Measurements from ENCODE around the gene DHX34. TPM values are rescaled to one million over a fixed set of nuclear protein-coding genes. Genes with fewer than 3 reads are reported as not detected.

Gene DHX34
- total and polyA plus RNA-seq, 2 donors from 2014 or later, result 7.2 to 13.6 TPM

DNA sequence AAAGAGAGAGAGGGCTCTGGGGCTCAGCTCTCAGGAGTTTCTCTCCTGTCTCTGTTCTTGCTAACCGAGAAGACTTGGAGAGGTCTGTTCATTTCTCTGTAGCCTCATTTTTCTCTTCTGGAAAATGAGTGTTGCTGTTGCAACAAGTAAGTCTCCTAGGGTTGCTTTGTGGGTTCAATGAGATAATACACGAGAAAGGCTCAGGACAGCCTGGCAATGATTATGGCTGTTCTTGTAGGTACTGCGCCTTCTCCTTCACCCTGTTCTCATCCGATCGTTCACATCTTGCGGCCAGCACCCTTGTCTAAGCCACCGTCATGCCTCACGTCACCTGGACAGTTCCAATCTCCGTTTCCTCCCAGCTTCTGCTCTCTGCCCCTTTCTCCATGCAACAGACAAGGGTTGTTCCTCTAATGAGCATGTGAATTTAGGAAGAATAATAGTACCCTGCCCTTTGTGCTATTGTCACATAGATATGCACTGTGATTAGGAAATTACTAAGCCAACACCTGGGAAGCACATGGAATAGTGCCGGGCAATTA, 35.3 kb upstream of the DHX34 start:
- no peak for DNase-seq
- intact Hi-C loops (cut with DNase I), result no loop called here
- Histone ChIP-seq H3K4me1 (ENCODE audit: control insufficient read depth in 2 of 3, insufficient read depth in 2 of 3, low read depth in 1 of 3, low read length in 3 of 3) (no peaks in the 10 kb centered on the region), H3K27me3 (ENCODE audit: control insufficient read depth, insufficient read depth, low read length) (no peaks in the 10 kb centered on the region), H3K9me3 (ENCODE audit: control insufficient read depth in 2 of 3, insufficient read depth in 1 of 3, low read length in 3 of 3) (no peaks in the 10 kb centered on the region), H3K4me3 (ENCODE audit: low read length in 3 of 3) (no peak overlapping the region), H3K36me3 (ENCODE audit: control insufficient read depth in 2 of 3, insufficient read depth in 3 of 3, low read length in 3 of 3) (no peaks in the 10 kb centered on the region), H3K9ac (ENCODE audit: low read length in 3 of 3) (no peak overlapping the region), H3K27ac (ENCODE audit: low read depth in 2 of 2, low read length in 2 of 2) (no peak overlapping the region)
- FAIRE-seq, result no peak
- no peak for TF ChIP-seq CTCF (IDR thresholded peaks at IDR 0.05; ENCODE audit: borderline replicate concordance, extremely low read depth, insufficient read depth)

- intact Hi-C loops (cut with DNase I), result no loop called here
- Histone ChIP-seq H3K36me3 (ENCODE audit: control insufficient read depth in 2 of 3, insufficient read depth in 3 of 3, low read length in 3 of 3) (no peaks in the 10 kb centered on the region), H3K4me3 (ENCODE audit: low read length in 3 of 3) (no peak overlapping the region), H3K27ac (ENCODE audit: low read depth in 2 of 2, low read length in 2 of 2) (no peak overlapping the region), H3K9me3 (ENCODE audit: control insufficient read depth in 2 of 3, insufficient read depth in 1 of 3, low read length in 3 of 3) (no peaks in the 10 kb centered on the region), H3K9ac (ENCODE audit: low read length in 3 of 3) (no peak overlapping the region), H3K4me1 (ENCODE audit: control insufficient read depth in 2 of 3, insufficient read depth in 2 of 3, low read depth in 1 of 3, low read length in 3 of 3) (no peaks in the 10 kb centered on the region), H3K27me3 (ENCODE audit: control insufficient read depth, insufficient read depth, low read length) (no peaks in the 10 kb centered on the region)
- no peak for FAIRE-seq
- no peak for DNase-seq
- TF ChIP-seq CTCF (IDR thresholded peaks at IDR 0.05; ENCODE audit: borderline replicate concordance, extremely low read depth, insufficient read depth), result no peak
Measured at GRCh38 chr19:47315125-47315821, 33.8 kb upstream of the DHX34 start.

DNA sequence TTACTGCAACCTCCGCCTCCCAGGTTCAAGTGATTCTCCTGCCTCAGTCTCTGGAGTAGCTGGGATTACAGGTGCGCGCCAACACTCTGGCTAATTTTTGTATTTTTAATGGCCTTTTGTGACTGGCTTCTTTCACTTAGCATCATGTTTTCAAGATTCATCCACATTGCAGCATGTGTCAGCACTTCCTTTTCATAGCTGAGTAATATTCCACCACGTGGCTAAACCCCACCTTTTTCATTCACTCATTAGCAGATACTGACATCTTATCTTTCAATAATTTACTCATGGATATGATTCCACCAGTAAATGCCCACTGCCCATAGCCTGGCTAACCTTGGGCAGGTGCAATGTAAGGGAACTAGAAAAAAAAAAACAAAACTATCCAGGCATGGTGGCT, 32.6 kb upstream of the DHX34 start:
- no peaks in the 10 kb centered on the region for H3K27me3 ChIP-seq (ENCODE audit: control insufficient read depth, insufficient read depth, low read length)
- no peaks in the 10 kb centered on the region for H3K36me3 ChIP-seq (ENCODE audit: control insufficient read depth in 2 of 3, insufficient read depth in 3 of 3, low read length in 3 of 3)
- peaks cover 0 to 1% (median 0%) of the 10 kb centered on the region in 3 donors for H3K9me3 ChIP-seq (ENCODE audit: control insufficient read depth in 2 of 3, insufficient read depth in 1 of 3, low read length in 3 of 3)
- H3K9ac ChIP-seq (ENCODE audit: low read length in 3 of 3), result no peak overlapping the region
- DNase-seq (no peak), FAIRE-seq (no peak)
- H3K27ac ChIP-seq (ENCODE audit: low read depth in 2 of 2, low read length in 2 of 2), result no peak overlapping the region
- intact Hi-C loops (cut with DNase I), result no loop called here
- no peak for TF ChIP-seq CTCF (IDR thresholded peaks at IDR 0.05; ENCODE audit: borderline replicate concordance, extremely low read depth, insufficient read depth)
- H3K4me3 ChIP-seq (ENCODE audit: low read length in 3 of 3), result no peak overlapping the region
- no peaks in the 10 kb centered on the region for H3K4me1 ChIP-seq (ENCODE audit: control insufficient read depth in 2 of 3, insufficient read depth in 2 of 3, low read depth in 1 of 3, low read length in 3 of 3)
